Endothelial cell of umbilical vein (primary cell): Measurements from ENCODE around the gene MAT2A. TPM values are rescaled to one million over a fixed set of nuclear protein-coding genes. Genes with fewer than 3 reads are reported as not detected.
"Not testable (repeated sequence)": the region's sequence is repeated elsewhere in the genome, so short reads cannot be mapped to it uniquely, and the experiment has no call there.

ENCODE experiments used
- BruUV-seq: library from RNA; stranded (reverse); fragments of 400-500 nt; replicated peaks from 2 replicates; lab custom pipeline; 2021; lab: Mats Ljungman, UMichigan
- CTCF ChIA-PET: fragments of 300-600, 350-600 bp; sonication (Branson Sonifier 250); formaldehyde crosslinking; loops from one replicate; lab custom pipeline; 2021; ENCODE audit warnings: antibody characterized with exemption, inconsistent platforms; lab: Charles Lee
- POLR2A ChIA-PET: fragments of 300-600, 350-600 bp; sonication (Branson Sonifier 250); formaldehyde crosslinking; loops from one replicate; lab custom pipeline; 2021; ENCODE audit warnings: antibody characterized with exemption, inconsistent platforms; lab: Charles Lee
- DNase-seq: peaks from one replicate; pipeline ENCODE4 v3.0.0-alpha.2; 2011; ENCODE audit warnings: low read depth, low spot score
- FAIRE-seq: peaks from 2 replicates; lab custom pipeline; 2011; peaks lifted over from hg19 to GRCh38; lab: Jason Lieb, UNC
- H2AFZ ChIP-seq: 2 replicates; pipeline ENCODE4 v1.6.0; 2012; ENCODE audit warnings: low read depth, low read length, control low read depth, inconsistent platforms
- H3K27ac ChIP-seq: 2 replicates; pipeline ENCODE4 v1.5.1; 2011; ENCODE audit warnings: low read depth, mild to moderate bottlenecking, control low read depth, low read length, moderate library complexity; ENCODE audit not compliant: insufficient read depth
- H3K27me3 ChIP-seq, 2 experiments: 2 replicates each; pipeline versions ENCODE4 v1.6.0 to v1.6.1; 2011; ENCODE audit warnings: low read length in 2 of 2, mixed read lengths in 1 of 2; ENCODE audit not compliant: control insufficient read depth in 2 of 2, insufficient read depth in 2 of 2
- H3K36me3 ChIP-seq, 2 experiments: 2 replicates in 1 of 2; 3 replicates in 1 of 2; pipeline ENCODE4 v1.5.1; 2011; ENCODE audit warnings: low read length in 2 of 2, mild to moderate bottlenecking in 1 of 2, moderate library complexity in 1 of 2; ENCODE audit not compliant: control insufficient read depth in 2 of 2, insufficient read depth in 2 of 2; ENCODE audit errors: extremely low read depth in 1 of 2
- H3K4me1 ChIP-seq: 3 replicates; pipeline ENCODE4 v1.5.1; 2011; ENCODE audit warnings: mild to moderate bottlenecking, low read length; ENCODE audit not compliant: control insufficient read depth, insufficient read depth; ENCODE audit errors: extremely low read depth
- H3K4me2 ChIP-seq: 2 replicates; pipeline ENCODE4 v1.6.1; 2011; ENCODE audit warnings: low read length, control low read depth, mixed read lengths; ENCODE audit not compliant: insufficient read depth
- H3K4me3 ChIP-seq, 3 experiments: fragments of 200-600 bp in 1 of 3; sonication (generic), shearing (Covaris generic) in 1 of 3; replicated peaks in 1 of 3; 2 replicates each; pipeline ENCODE4 v1.5.1; 2011 to 2016; ENCODE audit warnings: control low read depth in 3 of 3, low read length in 3 of 3, mild to moderate bottlenecking in 2 of 3, inconsistent platforms in 1 of 3, low read depth in 1 of 3, moderate library complexity in 1 of 3; ENCODE audit not compliant: insufficient read depth in 1 of 3
- H3K79me2 ChIP-seq: 2 replicates; pipeline ENCODE4 v1.6.0; 2012; ENCODE audit warnings: low read length, inconsistent platforms; ENCODE audit not compliant: control insufficient read depth, insufficient read depth
- H3K9ac ChIP-seq: replicated peaks from 2 replicates; pipeline ENCODE3; 2011; ENCODE audit warnings: low read length, control low read depth; ENCODE audit not compliant: insufficient read depth; ENCODE audit errors: extremely low read depth
- H3K9me1 ChIP-seq: replicated peaks from 3 replicates; pipeline ENCODE4 v1.6.0; 2011; ENCODE audit warnings: mild to moderate bottlenecking, low read length; ENCODE audit not compliant: control insufficient read depth, insufficient read depth; ENCODE audit errors: extremely low read depth
- H3K9me3 ChIP-seq: replicated peaks from 2 replicates; pipeline ENCODE4 v1.5.1; 2012; ENCODE audit warnings: low read length, inconsistent platforms; ENCODE audit not compliant: control insufficient read depth, insufficient read depth
- H4K20me1 ChIP-seq: replicated peaks from 2 replicates; pipeline ENCODE3; 2011; ENCODE audit warnings: mild to moderate bottlenecking, low read length; ENCODE audit not compliant: control insufficient read depth, insufficient read depth; ENCODE audit errors: extremely low read depth
- POLR2A ChIP-seq: IDR thresholded peaks from 2 replicates; pipeline ENCODE4 v1.6.1; 2012; ENCODE audit warnings: low read depth, mild to moderate bottlenecking, control low read depth, low read length
- dilution Hi-C: fragments of 300-500 bp; cut with MboI; formaldehyde crosslinking; loops from one replicate; pipeline ENCODE4 v1.15.0; 2019; ENCODE audit warnings: low sequenced_read_pairs; ENCODE audit not compliant: extremely low pct_ligation_motif_present
- intact Hi-C: fragments of 100-400 bp; cut with micrococcal nuclease; formaldehyde crosslinking; loops from one replicate; pipeline ENCODE4 v1.10.0; 2022
- polyA plus RNA-seq, 4 experiments: library from polyadenylated mRNA; depleted of rRNA in 3 of 4; stranded (reverse) in 3 of 4; unstranded in 1 of 4; fragments of >200 nt; gene quantifications; 2 replicates each; pipeline versions ENCODE4 v1.2.1 to v1.2.3, GENCODE V29; 2011 to 2012; ENCODE audit warnings: missing spikeins in 1 of 4
- total RNA-seq: library from RNA; stranded (reverse); gene quantifications from 2 replicates; pipeline ENCODE4 v1.2.3, GENCODE V29; 2021

MAT2A gene
- total and polyA plus RNA-seq, 2 donors (not counting 3 experiments of a cell fraction or from before 2014, with no cell fraction given): 172 to 257 TPM

DNA sequence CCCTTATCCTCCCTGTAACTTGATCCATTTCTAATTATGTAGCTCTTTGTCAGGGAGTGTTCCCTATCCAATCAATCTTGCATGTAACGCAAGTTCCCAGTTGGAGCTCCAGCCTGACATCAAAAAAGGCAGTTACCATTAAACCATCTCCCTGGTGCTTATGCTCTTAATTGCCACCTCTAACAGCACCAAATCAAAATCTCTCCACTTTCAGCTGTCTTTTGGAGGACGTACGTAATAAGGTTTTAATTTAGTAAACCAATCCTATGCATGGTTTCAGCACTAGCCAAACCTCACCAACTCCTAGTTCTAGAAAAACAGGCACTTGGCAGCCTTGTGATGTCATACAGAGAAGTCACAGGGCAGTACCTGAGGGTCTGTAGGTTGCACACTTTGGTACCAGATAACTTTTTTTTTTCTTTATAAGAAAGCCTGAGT is 5.3 kb downstream of the MAT2A start:
- Histone ChIP-seq H3K36me3 (peaks cover 25 to 37% of the 10 kb centered on the region in 2 experiments), H3K79me2 (peaks cover 40% of the 10 kb centered on the region), H3K4me1 (peaks cover 21% of the 10 kb centered on the region)
- H3K27ac ChIP-seq, H3K4me2 ChIP-seq, dilution Hi-C loops, FAIRE-seq, H3K27me3 ChIP-seq, H3K9ac ChIP-seq, intact Hi-C loops, H3K9me3 ChIP-seq, H2AFZ ChIP-seq, DNase-seq, H3K4me3 ChIP-seq, H3K9me1 ChIP-seq, H4K20me1 ChIP-seq, BruUV-seq: not testable (repeated sequence)
- CTCF ChIA-PET: interaction anchor here (0.8 to 1.0 kb wide), 3 partner anchors 122 to 125 kb away, joined by 3 to 5 read pairs (median 3); no protein-coding TSS in a partner anchor
- POLR2A ChIA-PET: interaction anchor here (0.6 kb wide), 1 partner anchor 9 kb away, joined by 3 read pairs; no protein-coding TSS in a partner anchor
- TF ChIP-seq POLR2A: peak; percentile 42

DNA sequence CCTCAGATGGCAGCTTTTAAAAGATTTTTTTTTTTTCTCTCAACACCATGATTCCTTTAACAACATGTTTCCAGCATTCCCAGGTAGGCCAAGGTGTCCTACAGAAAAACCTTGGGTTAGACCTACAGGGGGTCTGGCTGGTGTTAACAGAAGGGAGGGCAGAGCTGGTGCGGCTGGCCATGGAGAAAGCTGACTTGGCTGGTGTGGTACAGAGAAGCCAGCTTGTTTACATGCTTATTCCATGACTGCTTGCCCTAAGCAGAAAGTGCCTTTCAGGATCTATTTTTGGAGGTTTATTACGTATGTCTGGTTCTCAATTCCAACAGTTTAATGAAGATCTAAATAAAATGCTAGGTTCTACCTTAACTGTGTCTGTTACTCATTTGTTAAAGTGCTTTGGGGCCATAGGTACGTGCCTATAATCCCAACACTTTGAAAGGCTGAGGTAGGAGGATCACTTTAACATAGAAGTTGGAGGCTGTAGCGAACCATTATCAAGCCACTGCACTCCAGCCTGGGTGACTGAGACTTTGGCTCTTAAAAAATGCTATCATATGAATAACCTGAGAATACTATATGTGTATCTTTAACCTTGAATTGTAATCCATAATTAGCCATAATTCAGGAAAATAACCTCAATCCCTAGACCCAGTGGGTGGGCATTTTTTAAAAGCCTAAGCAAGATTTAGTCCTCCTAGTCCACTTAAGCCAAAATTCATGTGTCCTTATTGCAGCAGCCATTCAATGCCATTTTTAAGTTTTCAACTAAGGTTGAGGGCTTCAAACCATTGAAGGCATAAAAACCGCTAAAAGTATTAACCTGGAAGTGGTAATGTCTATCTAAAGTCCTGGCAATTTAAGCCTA is 6.2 kb downstream of the MAT2A start:
- POLR2A ChIA-PET: interaction anchor here (1.0 to 1.8 kb wide), 5 partner anchors 9 to 127 kb away, joined by 3 to 5 read pairs (median 4); partner anchors contain the start of gene SH2D6
- H3K4me2 ChIP-seq, intact Hi-C loops, H3K4me3 ChIP-seq, H4K20me1 ChIP-seq, H3K27ac ChIP-seq, dilution Hi-C loops, BruUV-seq, FAIRE-seq, DNase-seq, H3K9ac ChIP-seq, H3K27me3 ChIP-seq, H3K9me3 ChIP-seq, H3K9me1 ChIP-seq, H2AFZ ChIP-seq: not testable (repeated sequence)
- CTCF ChIA-PET: interaction anchor here (0.8 to 2.1 kb wide), 5 partner anchors 44 to 126 kb away, joined by 3 to 10 read pairs (median 3); no protein-coding TSS in a partner anchor
- H3K4me1 ChIP-seq: peaks cover 29% of the 10 kb centered on the region
- peaks cover 25 to 37% of the 10 kb centered on the region in 2 experiments for H3K36me3 ChIP-seq
- peaks cover 32% of the 10 kb centered on the region for H3K79me2 ChIP-seq
